HG03575 (cell line): ENCODE measurements around the gene GAB1.
"Not testable (repeated sequence)": the region's sequence is repeated elsewhere in the genome, so short reads cannot be mapped to it uniquely, and the experiment has no call there.

Experiments
- ATAC-seq: cut with Tn5 transposase; IDR thresholded peaks from one replicate; pipeline ENCODE4 v1.9.1; 2021; ENCODE audit not compliant: unreplicated experiment, insufficient number of reproducible peaks, low FRiP score; ENCODE audit errors: extremely low read depth

GAB1 gene

GRCh38 chr4:143335979-143336780, 496 bp upstream of the GAB1 start:
- no peak for ATAC-seq

GRCh38 chr4:143337600-143338287, 1.1 kb downstream of the GAB1 start:
- ATAC-seq, result no peak

DNA sequence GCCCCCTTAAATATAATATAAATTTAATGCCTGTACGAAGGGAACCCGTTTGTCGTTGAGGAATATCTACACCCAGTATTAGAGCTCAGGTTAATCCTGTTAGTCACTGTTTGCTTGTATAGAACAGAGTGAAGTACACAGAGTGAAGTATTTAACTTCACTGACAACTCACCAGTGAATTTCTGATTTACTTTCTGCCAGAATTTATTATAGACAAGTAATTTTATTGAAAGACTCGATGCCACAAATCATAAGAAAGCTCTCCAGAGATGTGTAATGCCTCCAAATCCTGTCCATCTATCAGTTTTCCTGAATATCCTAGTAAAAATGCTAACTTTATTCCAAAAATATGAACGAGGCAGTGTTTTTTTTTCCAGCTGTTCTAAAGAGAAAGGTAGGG, 1.6 kb downstream of the GAB1 start:
- ATAC-seq, result no peak

DNA sequence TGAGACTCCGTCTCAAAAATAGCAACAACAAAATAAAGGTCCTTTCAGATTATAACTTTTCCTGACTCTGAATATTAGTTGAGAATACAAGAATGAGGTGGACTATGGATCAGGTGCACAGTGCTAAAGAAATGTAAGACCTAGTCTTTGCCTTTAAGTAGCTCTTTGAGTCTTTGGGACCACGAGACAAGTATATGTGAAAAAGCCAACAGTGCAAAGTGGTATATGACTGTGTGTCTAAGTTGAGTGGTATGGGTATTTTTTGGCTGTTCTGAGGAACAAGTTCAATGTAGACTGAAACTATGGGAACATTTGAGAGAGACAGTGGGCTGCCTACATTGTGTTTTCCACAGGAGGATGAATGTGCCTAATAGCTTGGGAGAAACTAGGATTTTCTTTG, 2.8 kb downstream of the GAB1 start:
- no peak for ATAC-seq

GRCh38 chr4:143341186-143341755, 4.6 kb downstream of the GAB1 start:
- ATAC-seq, result no peak

DNA sequence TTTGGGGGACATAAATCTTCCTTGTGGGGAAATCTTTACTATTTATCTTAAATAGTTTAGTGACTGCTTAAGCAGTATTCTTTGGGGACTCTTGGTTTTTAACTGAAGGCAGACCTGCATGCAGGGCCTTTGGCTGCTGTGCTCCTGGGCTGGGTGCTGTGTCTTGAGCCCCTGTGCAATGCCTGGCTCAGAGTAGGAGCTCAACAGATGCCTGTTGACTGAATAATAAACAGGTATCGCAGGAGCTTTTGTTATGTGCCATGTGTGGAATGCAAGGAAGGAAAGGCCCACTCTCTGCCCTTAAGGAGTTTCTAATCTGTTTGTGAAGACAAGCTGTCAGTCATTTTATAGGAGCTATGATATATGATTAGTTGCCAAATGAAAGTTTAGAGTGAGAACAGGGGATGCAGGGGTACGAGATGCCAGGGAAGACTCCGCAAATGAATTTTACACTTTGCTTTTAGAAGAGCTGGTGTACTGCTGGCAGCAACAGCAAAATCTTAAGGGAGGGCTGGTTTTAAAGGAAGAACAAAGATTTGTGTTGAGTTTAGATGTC, 6.7 kb downstream of the GAB1 start:
- ATAC-seq, result no peak

- no peak for ATAC-seq
Observed at GRCh38 chr4:143344041-143344440, 7.4 kb downstream of the GAB1 start.

- no peak for ATAC-seq
Observed at GRCh38 chr4:143344774-143345173, 8.1 kb downstream of the GAB1 start.

DNA sequence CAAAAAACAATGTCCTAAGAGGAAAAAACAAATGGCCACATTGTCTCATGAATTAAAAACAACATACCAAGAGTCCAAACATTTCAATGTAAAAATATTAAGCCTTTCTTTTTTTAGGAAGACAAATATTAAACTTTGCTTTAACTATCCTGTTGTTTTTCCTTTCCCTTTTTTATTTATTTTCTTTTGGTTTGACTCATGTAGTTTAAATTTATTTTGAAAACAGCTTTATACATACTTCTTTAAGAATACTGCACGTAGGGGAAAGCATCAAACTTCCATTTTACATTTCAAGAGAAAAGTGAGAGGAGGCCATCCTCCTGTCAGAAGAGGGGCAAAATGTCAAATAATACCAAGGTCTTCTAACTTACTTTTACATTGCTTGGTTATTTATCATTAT, 8.7 kb downstream of the GAB1 start:
- ATAC-seq, result no peak

DNA sequence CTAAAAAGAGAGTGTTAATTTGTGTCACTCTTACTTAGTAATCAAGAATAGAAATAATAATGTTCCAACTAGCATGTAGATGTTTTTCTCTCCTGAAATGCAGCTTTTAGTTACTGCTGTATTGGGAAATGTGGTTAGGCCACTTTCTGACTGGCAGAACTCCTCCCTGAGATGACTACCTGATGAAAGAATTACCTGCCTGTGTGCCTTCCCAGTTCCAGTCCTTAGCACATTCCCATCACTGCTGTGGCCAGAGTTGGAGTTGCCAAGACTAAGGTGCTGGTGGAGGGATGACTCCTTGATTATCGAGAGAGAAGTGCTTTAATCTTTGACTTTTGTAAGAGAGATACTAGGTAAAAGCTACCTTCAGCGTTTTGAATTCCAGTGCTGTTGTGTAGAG, 9.5 kb downstream of the GAB1 start:
- ATAC-seq, result no peak

- no peak for ATAC-seq
Observed at GRCh38 chr4:143347484-143348111, 10.9 kb downstream of the GAB1 start.

DNA sequence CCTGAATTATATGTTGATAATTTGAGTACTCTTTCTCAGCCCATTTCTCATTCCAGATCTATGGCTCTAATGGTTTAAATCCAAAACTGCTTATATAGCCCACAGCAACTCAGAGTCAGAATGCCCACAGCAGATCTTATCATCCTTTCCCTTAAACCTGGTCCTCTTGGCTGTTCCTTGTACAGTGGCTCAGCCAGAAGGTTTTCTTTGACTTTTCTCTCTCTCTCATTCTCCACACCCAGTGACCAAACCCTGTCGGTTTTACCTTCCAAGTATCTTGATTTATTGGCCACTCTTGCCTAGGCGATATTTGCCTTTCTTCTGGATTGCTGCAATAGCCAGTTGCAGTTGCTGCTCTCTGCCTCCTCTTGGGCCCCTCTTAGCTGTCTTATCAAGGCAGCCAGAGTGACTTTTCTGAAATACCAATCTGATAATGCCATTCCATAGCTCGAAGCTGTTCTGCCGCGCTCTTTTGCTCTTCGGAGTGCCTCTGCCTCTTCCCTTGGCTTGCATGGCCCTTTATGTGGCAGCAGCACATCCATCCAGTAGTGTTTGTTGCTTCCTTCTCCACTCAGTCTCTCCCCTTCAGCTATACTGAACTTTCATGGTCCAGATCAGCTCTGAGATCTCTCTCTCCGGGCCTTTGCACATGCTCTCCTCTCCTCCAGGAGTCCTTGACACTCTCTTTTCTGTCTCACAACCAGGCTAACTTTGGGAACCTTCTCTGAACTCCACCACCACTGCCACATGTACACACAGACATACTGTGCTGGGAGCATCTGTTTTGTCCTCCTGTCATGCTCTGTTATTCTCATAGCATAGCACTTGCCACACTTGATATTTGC, 11.8 kb downstream of the GAB1 start:
- no peak for ATAC-seq

GRCh38 chr4:143349858-143350527, 13.3 kb downstream of the GAB1 start:
- not testable (repeated sequence) for ATAC-seq

GRCh38 chr4:143351149-143351691, 14.5 kb downstream of the GAB1 start:
- no peak for ATAC-seq

DNA sequence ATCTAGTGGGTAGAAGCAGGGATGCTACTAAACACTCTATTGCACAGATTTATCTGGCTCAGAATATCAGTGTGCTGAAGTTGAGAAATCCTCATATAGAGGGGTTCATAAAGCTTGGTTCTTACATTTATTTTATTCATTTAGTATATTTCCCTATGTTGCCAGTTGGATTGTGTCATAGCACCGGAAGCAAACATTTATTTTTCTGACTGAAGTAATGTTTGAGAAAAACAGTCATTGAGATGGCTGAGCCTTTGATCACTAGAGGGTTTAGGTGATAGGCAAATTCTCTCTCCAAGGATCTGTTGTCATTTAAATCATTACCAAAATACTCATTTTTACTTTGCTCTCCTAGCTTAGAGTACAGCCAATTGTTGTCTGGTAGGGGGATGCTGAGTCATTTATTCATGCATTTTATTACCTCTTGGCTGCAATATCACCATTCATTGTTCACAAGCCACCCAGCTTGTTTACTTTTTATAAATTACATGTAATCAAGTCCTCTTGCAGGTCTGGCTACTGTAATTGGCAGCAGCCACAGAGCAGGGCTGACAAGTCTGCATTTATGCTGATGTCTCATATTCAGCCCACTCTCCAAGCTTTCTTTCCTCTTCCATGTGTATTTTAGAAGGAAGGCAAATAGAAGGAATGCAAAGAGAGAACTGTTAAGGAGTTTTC, 15.2 kb downstream of the GAB1 start:
- ATAC-seq, result no peak

DNA sequence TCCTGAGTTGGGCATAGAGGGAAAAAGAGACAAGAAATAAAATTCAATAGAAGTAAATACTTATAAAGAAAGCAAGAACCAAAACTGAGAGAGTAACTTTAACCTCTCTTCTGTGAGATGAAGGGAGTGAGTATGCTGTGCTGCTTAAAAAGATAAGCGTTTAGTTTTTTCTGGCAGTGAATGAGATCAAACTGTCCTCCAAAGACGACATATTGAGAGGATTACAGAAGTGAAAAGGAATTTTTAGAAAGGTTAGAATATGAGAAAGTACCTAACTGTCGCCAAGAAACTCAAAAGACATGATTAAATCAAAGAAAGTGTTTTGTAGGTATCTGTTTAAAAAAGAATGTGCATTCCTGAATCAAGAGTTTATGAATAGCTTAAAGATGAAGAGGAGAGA, 16.0 kb downstream of the GAB1 start:
- ATAC-seq, result no peak

GRCh38 chr4:143353797-143354196, 17.1 kb downstream of the GAB1 start:
- ATAC-seq, result no peak
